IMR-90 (cell line): ENCODE results near the gene TSKS. TPM values are rescaled to one million over a fixed set of nuclear protein-coding genes. Genes with fewer than 3 reads are reported as not detected.

ENCODE experiments used
- ATAC-seq: fragments of 200-7000 bp; cut with Tn5 transposase; 2 replicates; pipeline ENCODE4 v1.9.1; 2020; ENCODE audit warnings: low read depth, mild to moderate bottlenecking, moderate library complexity
- BruUV-seq: library from RNA; stranded (reverse); fragments of 400-500 nt; replicated peaks from 2 replicates; lab custom pipeline; 2021; lab: Mats Ljungman, UMichigan
- CTCF ChIA-PET: fragments of 300-600 bp; formaldehyde crosslinking; extraction: SDS; loops from one replicate; lab custom pipeline; 2021; ENCODE audit warnings: antibody characterized with exemption; lab: Yijun Ruan, JAX
- POLR2A ChIA-PET: fragments of 300-600 bp; sonication (Branson Sonifier 250); formaldehyde crosslinking; loops from one replicate; lab custom pipeline; 2022; ENCODE audit warnings: antibody characterized with exemption; ENCODE audit not compliant: unreplicated experiment; lab: Charles Lee
- DNase-seq: peaks from one replicate; pipeline ENCODE4 v3.0.0; 2013
- H2AFZ ChIP-seq: replicated peaks from 2 replicates; pipeline ENCODE3; 2013; ENCODE audit warnings: low read length, mild to moderate bottlenecking; ENCODE audit not compliant: poor library complexity
- H2AK5ac ChIP-seq: 2 replicates; pipeline ENCODE4 v1.6.1; 2013; ENCODE audit warnings: low read depth, low read length, inconsistent platforms
- H2AK9ac ChIP-seq: replicated peaks from 2 replicates; pipeline ENCODE3; 2013; ENCODE audit warnings: mild to moderate bottlenecking, low read depth, low read length, moderate library complexity; ENCODE audit not compliant: poor library complexity
- H2BK120ac ChIP-seq: 2 replicates; pipeline ENCODE4 v1.6.1; 2013; ENCODE audit warnings: low read depth, low read length, inconsistent platforms
- H2BK15ac ChIP-seq: 3 replicates; pipeline ENCODE4 v1.6.1; 2013; ENCODE audit warnings: low read depth, low read length, inconsistent platforms
- H2BK20ac ChIP-seq: 2 replicates; pipeline ENCODE4 v1.6.1; 2013; ENCODE audit warnings: low read depth, mild to moderate bottlenecking, inconsistent platforms, low read length, moderate library complexity
- H2BK5ac ChIP-seq: 2 replicates; pipeline ENCODE4 v1.6.1; 2013; ENCODE audit warnings: mild to moderate bottlenecking, low read depth, low read length, inconsistent platforms; ENCODE audit not compliant: poor library complexity, severe bottlenecking
- H3K14ac ChIP-seq: replicated peaks from 2 replicates; pipeline ENCODE4 v1.6.1; 2013; ENCODE audit warnings: low read depth, low read length, inconsistent platforms
- H3K18ac ChIP-seq: 2 replicates; pipeline ENCODE4 v1.6.1; 2013; ENCODE audit warnings: low read depth, low read length, control low read depth
- H3K23ac ChIP-seq: 2 replicates; pipeline ENCODE4 v1.6.1; 2013; ENCODE audit warnings: low read depth, low read length, inconsistent platforms
- H3K27ac ChIP-seq: 2 replicates; pipeline ENCODE4 v1.5.1; 2013; ENCODE audit warnings: mild to moderate bottlenecking, control low read depth, low read length; ENCODE audit not compliant: insufficient read depth
- H3K27me3 ChIP-seq: 2 replicates; pipeline ENCODE4 v1.6.1; 2013; ENCODE audit warnings: low read length; ENCODE audit not compliant: control insufficient read depth, insufficient read depth
- H3K36me3 ChIP-seq: 2 replicates; pipeline ENCODE4 v1.6.1; 2013; ENCODE audit warnings: low read length, mixed read lengths; ENCODE audit not compliant: control insufficient read depth, insufficient read depth
- H3K4ac ChIP-seq: 2 replicates; pipeline ENCODE4 v1.6.1; 2013; ENCODE audit warnings: low read depth, low read length, inconsistent platforms
- H3K4me1 ChIP-seq: 2 replicates; pipeline ENCODE4 v1.6.1; 2013; ENCODE audit warnings: low read length, mixed read lengths; ENCODE audit not compliant: control insufficient read depth, insufficient read depth
- H3K4me2 ChIP-seq: 2 replicates; pipeline ENCODE4 v1.6.1; 2013; ENCODE audit warnings: low read depth, mild to moderate bottlenecking, control low read depth, low read length, moderate library complexity
- H3K4me3 ChIP-seq: 2 replicates; pipeline ENCODE4 v1.5.1; 2013; ENCODE audit warnings: low read depth, mild to moderate bottlenecking, control low read depth, low read length, moderate library complexity; ENCODE audit not compliant: insufficient read depth
- H3K56ac ChIP-seq: 2 replicates; pipeline ENCODE4 v1.6.1; 2013; ENCODE audit warnings: low read length, inconsistent platforms; ENCODE audit not compliant: insufficient read depth; ENCODE audit errors: extremely low read depth
- H3K79me1 ChIP-seq, 2 experiments: 2 replicates each; pipeline ENCODE4 v1.6.1; 2013; ENCODE audit warnings: low read length in 2 of 2, inconsistent platforms in 1 of 2, low read depth in 1 of 2
- H3K9ac ChIP-seq: 2 replicates; pipeline ENCODE4 v1.6.1; 2013; ENCODE audit warnings: low read depth, low read length, control low read depth
- H3K9me1 ChIP-seq: 2 replicates; pipeline ENCODE4 v1.6.1; 2013; ENCODE audit warnings: low read length, inconsistent platforms; ENCODE audit not compliant: insufficient read depth
- H3K9me3 ChIP-seq: 2 replicates; pipeline ENCODE4 v1.6.1; 2013; ENCODE audit warnings: low read length; ENCODE audit not compliant: control insufficient read depth, insufficient read depth
- H4K20me1 ChIP-seq: 2 replicates; pipeline ENCODE4 v1.6.1; 2013; ENCODE audit warnings: low read length, inconsistent platforms; ENCODE audit not compliant: insufficient read depth
- H4K5ac ChIP-seq: 2 replicates; pipeline ENCODE4 v1.6.1; 2013; ENCODE audit warnings: mild to moderate bottlenecking, low read depth, low read length, control low read depth
- H4K8ac ChIP-seq, 2 experiments: 2 replicates each; pipeline ENCODE4 v1.6.1; 2013; ENCODE audit warnings: low read depth in 2 of 2, low read length in 2 of 2, control low read depth in 1 of 2, inconsistent platforms in 1 of 2
- H4K91ac ChIP-seq: 2 replicates; pipeline ENCODE4 v1.6.1; 2013; ENCODE audit warnings: low read depth, low read length, inconsistent platforms; ENCODE audit not compliant: insufficient read depth
- BHLHE40 ChIP-seq: fragments of 150-350 bp; IDR thresholded peaks from 2 replicates; pipeline ENCODE4 v1.6.1; 2016; ENCODE audit warnings: mild to moderate bottlenecking, low read depth, low read length
- CEBPB ChIP-seq: IDR thresholded peaks from 2 replicates; pipeline ENCODE4 v1.6.1; 2012; ENCODE audit warnings: low read depth, low read length, improper control_type of control experiment
- CHD1 ChIP-seq: IDR thresholded peaks from 2 replicates; pipeline ENCODE4 v1.6.1; 2012; ENCODE audit warnings: low read depth, low read length, improper control_type of control experiment
- FOS ChIP-seq: fragments of 150-350 bp; IDR thresholded peaks from 2 replicates; pipeline ENCODE4 v1.6.1; 2016; ENCODE audit warnings: low read depth, low read length
- MAFK ChIP-seq: IDR thresholded peaks from 2 replicates; pipeline ENCODE4 v1.6.1; 2012; ENCODE audit warnings: low read depth, low read length, improper control_type of control experiment
- MAZ ChIP-seq: IDR thresholded peaks from 2 replicates; pipeline ENCODE4 v1.6.1; 2012; ENCODE audit warnings: low read depth, mild to moderate bottlenecking, low read length, improper control_type of control experiment, moderate library complexity, borderline replicate concordance
- MXI1 ChIP-seq: IDR thresholded peaks from 2 replicates; pipeline ENCODE4 v1.6.1; 2012; ENCODE audit warnings: low read depth, mild to moderate bottlenecking, low read length, moderate library complexity, borderline replicate concordance
- NFE2L2 ChIP-seq: fragments of 150-350 bp; IDR thresholded peaks from 2 replicates; pipeline ENCODE4 v1.6.1; 2016; ENCODE audit warnings: low read depth, mild to moderate bottlenecking, low read length
- RAD21 ChIP-seq: IDR thresholded peaks from 2 replicates; pipeline ENCODE4 v1.6.1; 2012; ENCODE audit warnings: low read length, improper control_type of control experiment
- RCOR1 ChIP-seq: IDR thresholded peaks from 2 replicates; pipeline ENCODE4 v1.6.1; 2012; ENCODE audit warnings: mild to moderate bottlenecking, low read length, improper control_type of control experiment; ENCODE audit not compliant: insufficient replicate concordance
- RFX5 ChIP-seq: IDR thresholded peaks from 2 replicates; pipeline ENCODE4 v1.8.0; 2012; ENCODE audit warnings: low read depth, mild to moderate bottlenecking, low read length, moderate library complexity
- SMC3 ChIP-seq: fragments of 150-350 bp; IDR thresholded peaks from 2 replicates; pipeline ENCODE4 v1.6.1; 2016; ENCODE audit warnings: low read depth, mild to moderate bottlenecking, antibody characterized with exemption, low read length, moderate library complexity
- WGBS, 2 experiments: methylation state at CpG; one replicate each; pipeline versions ENCODE4 v1.1.5 to v1.1.7; 2013; ENCODE audit warnings: missing lambda C conversion rate in 2 of 2; ENCODE audit not compliant: insufficient read length in 1 of 2; ENCODE audit errors: extremely low coverage in 2 of 2; 5-methylcytosine and 5-hydroxymethylcytosine counted together
- dilution Hi-C: fragments of 300-500 bp; cut with HindIII; formaldehyde crosslinking; loops from one replicate; pipeline ENCODE4 v1.14.3; 2018; ENCODE audit warnings: low sequenced_read_pairs; ENCODE audit not compliant: unreplicated experiment
- in situ Hi-C: fragments of 300-500 bp; cut with MboI; formaldehyde crosslinking; loops from 3 replicates; pipeline ENCODE4 v1.14.3; 2019; ENCODE audit warnings: low sequenced_read_pairs, inconsistent platforms, mixed read lengths
- intact Hi-C: fragments of 100-400 bp; cut with micrococcal nuclease; formaldehyde crosslinking; loops from 2 replicates; pipeline ENCODE4 v1.10.0; 2022
- polyA plus RNA-seq, 3 experiments: library from polyadenylated mRNA; depleted of rRNA; stranded (reverse); fragments of >200 nt; gene quantifications; 2 replicates each; pipeline ENCODE4 v1.2.3, GENCODE V29; 2012; ENCODE audit warnings: low replicate concordance in 1 of 3
- total RNA-seq: library from RNA; depleted of rRNA; stranded (reverse); fragments of >200 nt; gene quantifications from 2 replicates; pipeline ENCODE4 v1.2.3, GENCODE V29; 2012
- TF ChIP-seq, protein P1 (sequence below): fragments of 150-350 bp; IDR thresholded peaks from 2 replicates; pipeline ENCODE4 v1.6.1; 2016; ENCODE audit warnings: low read depth, mild to moderate bottlenecking, low read length, moderate library complexity, borderline replicate concordance
- TF ChIP-seq, protein P2 (sequence below): conservative IDR thresholded peaks from 2 replicates; pipeline ENCODE4 v1.5.1; 2012; ENCODE audit warnings: mild to moderate bottlenecking, low read depth, low read length, improper control_type of control experiment
- TF ChIP-seq, protein P3 (sequence below): fragments of 150-350 bp; IDR thresholded peaks from 2 replicates; pipeline ENCODE4 v1.6.1; 2017; ENCODE audit warnings: mild to moderate bottlenecking, antibody characterized with exemption, low read length, low read depth

The TSKS gene
- total and polyA plus RNA-seq, 2 of the 4 experiments (the other 2 are of a cell fraction), result not detected

DNA sequence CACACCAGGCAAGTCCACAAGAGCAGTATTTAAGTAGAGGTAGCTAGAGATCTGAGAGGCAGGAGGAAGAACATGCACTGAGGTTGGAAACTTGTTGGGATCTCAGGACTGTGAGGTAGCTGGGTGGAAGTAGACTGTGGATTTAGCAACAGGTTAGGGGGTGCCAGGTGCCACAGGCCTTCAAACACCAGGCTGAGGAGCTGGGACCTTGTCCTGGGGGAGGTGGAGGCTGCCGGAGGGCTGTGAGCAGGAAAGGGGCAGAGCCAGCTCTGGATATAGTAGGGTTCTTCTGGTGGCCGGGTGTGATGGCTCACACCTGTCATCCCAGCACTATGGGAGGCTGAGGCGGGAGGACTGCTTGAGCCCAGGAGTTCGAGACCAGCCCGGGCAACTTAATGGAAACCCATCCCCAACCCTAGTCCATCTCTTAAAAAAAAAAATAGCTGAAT lies 46.9 kb upstream of the TSKS start:
- H2BK20ac ChIP-seq, result 0 out of 2 replicates have a peak overlapping the region, but pooled peaks have one; percentile 3
- in situ Hi-C loops, result no loop called here
- H3K27ac ChIP-seq, result no peak overlapping the region
- intact Hi-C loops, result loop anchor here (10.0 kb wide), 1 partner anchor 95 kb away; no protein-coding TSS in a partner anchor
- peak overlapping the region in 1 of 2 experiments; percentile 41; a peak in 1 of 4 replicates for H4K8ac ChIP-seq
- H3K4ac ChIP-seq, result peak overlapping the region; percentile 41
- H3K56ac ChIP-seq, result no peak overlapping the region
- ChIA-PET CTCF (no interaction called here), POLR2A (no interaction called here)
- H3K23ac ChIP-seq, result peak overlapping the region; percentile 93
- H3K27me3 ChIP-seq, result no peaks in the 10 kb centered on the region
- TF ChIP-seq RCOR1, result no peak
- TF ChIP-seq BHLHE40, result no peak
- TF ChIP-seq MAZ, result no peak
- TF ChIP-seq RFX5, result no peak
- TF ChIP-seq NFE2L2, result no peak
- no peak for TF ChIP-seq RAD21
- TF ChIP-seq, protein P1, sequence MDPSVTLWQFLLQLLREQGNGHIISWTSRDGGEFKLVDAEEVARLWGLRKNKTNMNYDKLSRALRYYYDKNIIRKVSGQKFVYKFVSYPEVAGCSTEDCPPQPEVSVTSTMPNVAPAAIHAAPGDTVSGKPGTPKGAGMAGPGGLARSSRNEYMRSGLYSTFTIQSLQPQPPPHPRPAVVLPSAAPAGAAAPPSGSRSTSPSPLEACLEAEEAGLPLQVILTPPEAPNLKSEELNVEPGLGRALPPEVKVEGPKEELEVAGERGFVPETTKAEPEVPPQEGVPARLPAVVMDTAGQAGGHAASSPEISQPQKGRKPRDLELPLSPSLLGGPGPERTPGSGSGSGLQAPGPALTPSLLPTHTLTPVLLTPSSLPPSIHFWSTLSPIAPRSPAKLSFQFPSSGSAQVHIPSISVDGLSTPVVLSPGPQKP, result no peak
- TF ChIP-seq, protein P2, sequence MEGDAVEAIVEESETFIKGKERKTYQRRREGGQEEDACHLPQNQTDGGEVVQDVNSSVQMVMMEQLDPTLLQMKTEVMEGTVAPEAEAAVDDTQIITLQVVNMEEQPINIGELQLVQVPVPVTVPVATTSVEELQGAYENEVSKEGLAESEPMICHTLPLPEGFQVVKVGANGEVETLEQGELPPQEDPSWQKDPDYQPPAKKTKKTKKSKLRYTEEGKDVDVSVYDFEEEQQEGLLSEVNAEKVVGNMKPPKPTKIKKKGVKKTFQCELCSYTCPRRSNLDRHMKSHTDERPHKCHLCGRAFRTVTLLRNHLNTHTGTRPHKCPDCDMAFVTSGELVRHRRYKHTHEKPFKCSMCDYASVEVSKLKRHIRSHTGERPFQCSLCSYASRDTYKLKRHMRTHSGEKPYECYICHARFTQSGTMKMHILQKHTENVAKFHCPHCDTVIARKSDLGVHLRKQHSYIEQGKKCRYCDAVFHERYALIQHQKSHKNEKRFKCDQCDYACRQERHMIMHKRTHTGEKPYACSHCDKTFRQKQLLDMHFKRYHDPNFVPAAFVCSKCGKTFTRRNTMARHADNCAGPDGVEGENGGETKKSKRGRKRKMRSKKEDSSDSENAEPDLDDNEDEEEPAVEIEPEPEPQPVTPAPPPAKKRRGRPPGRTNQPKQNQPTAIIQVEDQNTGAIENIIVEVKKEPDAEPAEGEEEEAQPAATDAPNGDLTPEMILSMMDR, result no peak
- TF ChIP-seq SMC3, result no peak
- TF ChIP-seq, protein P3, sequence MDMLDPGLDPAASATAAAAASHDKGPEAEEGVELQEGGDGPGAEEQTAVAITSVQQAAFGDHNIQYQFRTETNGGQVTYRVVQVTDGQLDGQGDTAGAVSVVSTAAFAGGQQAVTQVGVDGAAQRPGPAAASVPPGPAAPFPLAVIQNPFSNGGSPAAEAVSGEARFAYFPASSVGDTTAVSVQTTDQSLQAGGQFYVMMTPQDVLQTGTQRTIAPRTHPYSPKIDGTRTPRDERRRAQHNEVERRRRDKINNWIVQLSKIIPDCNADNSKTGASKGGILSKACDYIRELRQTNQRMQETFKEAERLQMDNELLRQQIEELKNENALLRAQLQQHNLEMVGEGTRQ, result no peak
- no peak for TF ChIP-seq CEBPB
- no peak for TF ChIP-seq MXI1
- TF ChIP-seq MAFK, result no peak
- TF ChIP-seq FOS, result no peak
- no peak for TF ChIP-seq CHD1
- H3K4me2 ChIP-seq, result peak overlapping the region; percentile 90
- H3K18ac ChIP-seq, result no peak overlapping the region
- dilution Hi-C loops, result no loop called here
- H2BK15ac ChIP-seq, result no peak overlapping the region
- peaks cover 5 to 21% of the 10 kb centered on the region in 2 experiments; a peak in 2 of 4 replicates for H3K79me1 ChIP-seq
- H3K4me1 ChIP-seq, result peaks cover 5% of the 10 kb centered on the region
- no peak overlapping the region for H4K5ac ChIP-seq
- no peaks in the 10 kb centered on the region; the same call in 1 of the 2 replicates for H4K20me1 ChIP-seq
- H3K9me1 ChIP-seq, result peaks cover 17% of the 10 kb centered on the region
- no peak overlapping the region for H2BK120ac ChIP-seq
- H2AK9ac ChIP-seq, result peak overlapping the region; percentile 92
- H3K36me3 ChIP-seq, result peaks cover 18% of the 10 kb centered on the region; the same call in 1 of the 2 replicates
- H3K9ac ChIP-seq, result no peak overlapping the region
- peak overlapping the region; percentile 8; the same call in 1 of the 2 replicates for H4K91ac ChIP-seq
- H2AK5ac ChIP-seq, result peak overlapping the region; percentile 36
- no peaks in the 10 kb centered on the region for H3K9me3 ChIP-seq
- no CpG with 5 or more reads among the region's 5 CpGs for WGBS, 2 experiments
- no peak overlapping the region for H2BK5ac ChIP-seq
- H3K4me3 ChIP-seq, result peak overlapping the region; percentile 81; the same call in 1 of the 2 replicates
- peak overlapping the region; percentile 22; the same call in 1 of the 2 replicates for H3K14ac ChIP-seq
- BruUV-seq, result no TSS peak
- peak overlapping the region; percentile 98 for H2AFZ ChIP-seq
- DNase-seq (no peak), ATAC-seq (no peak)
